ENCODE data around the gene GEMIN8. TPM values are rescaled to one million over a fixed set of nuclear protein-coding genes. Genes with fewer than 3 reads are reported as not detected.

GEMIN8 gene
- total and polyA plus RNA-seq, 4 donors = 10.9 to 25.7 (median 22.9) TPM

- DNase-seq (no peak), ATAC-seq (ENCODE audit: insufficient read depth, low FRiP score) (no peak)
- TF ChIP-seq, protein P1, sequence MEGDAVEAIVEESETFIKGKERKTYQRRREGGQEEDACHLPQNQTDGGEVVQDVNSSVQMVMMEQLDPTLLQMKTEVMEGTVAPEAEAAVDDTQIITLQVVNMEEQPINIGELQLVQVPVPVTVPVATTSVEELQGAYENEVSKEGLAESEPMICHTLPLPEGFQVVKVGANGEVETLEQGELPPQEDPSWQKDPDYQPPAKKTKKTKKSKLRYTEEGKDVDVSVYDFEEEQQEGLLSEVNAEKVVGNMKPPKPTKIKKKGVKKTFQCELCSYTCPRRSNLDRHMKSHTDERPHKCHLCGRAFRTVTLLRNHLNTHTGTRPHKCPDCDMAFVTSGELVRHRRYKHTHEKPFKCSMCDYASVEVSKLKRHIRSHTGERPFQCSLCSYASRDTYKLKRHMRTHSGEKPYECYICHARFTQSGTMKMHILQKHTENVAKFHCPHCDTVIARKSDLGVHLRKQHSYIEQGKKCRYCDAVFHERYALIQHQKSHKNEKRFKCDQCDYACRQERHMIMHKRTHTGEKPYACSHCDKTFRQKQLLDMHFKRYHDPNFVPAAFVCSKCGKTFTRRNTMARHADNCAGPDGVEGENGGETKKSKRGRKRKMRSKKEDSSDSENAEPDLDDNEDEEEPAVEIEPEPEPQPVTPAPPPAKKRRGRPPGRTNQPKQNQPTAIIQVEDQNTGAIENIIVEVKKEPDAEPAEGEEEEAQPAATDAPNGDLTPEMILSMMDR (IDR thresholded peaks at IDR 0.05; ENCODE audit: control extremely low read depth, extremely low read depth) = no peak
- Histone ChIP-seq H3K27ac (ENCODE audit: low read depth in 1 of 2, low read length in 1 of 2) (no peak overlapping the region), H3K4me1 (ENCODE audit: control insufficient read depth in 5 of 5, insufficient read depth in 5 of 5, low read length in 5 of 5) (no peaks in the 10 kb centered on the region), H3K36me3 (ENCODE audit: control insufficient read depth in 4 of 4, insufficient read depth in 4 of 4, low read length in 4 of 4) (no peaks in the 10 kb centered on the region), H3K9me3 (ENCODE audit: control insufficient read depth in 4 of 4, insufficient read depth in 3 of 4, low read length in 3 of 4) (peaks cover 0 to 3% (median under 1%) of the 10 kb centered on the region in 4 donors), H3K9ac (ENCODE audit: insufficient read depth in 1 of 2, low read length in 2 of 2) (no peak overlapping the region), H3K4me3 (no peak overlapping the region), H3K27me3 (ENCODE audit: control insufficient read depth in 3 of 3, insufficient read depth in 3 of 3, low read length in 2 of 3) (peaks cover 0 to 21% (median 5%) of the 10 kb centered on the region in 3 donors)
- 90 to 97% methylated on average over 9 of the region's 9 CpGs for WGBS, 2 donors
These were observed 62.1 kb downstream of the GEMIN8 start for GRCh38 chrX:13967636-13968035.

DNA sequence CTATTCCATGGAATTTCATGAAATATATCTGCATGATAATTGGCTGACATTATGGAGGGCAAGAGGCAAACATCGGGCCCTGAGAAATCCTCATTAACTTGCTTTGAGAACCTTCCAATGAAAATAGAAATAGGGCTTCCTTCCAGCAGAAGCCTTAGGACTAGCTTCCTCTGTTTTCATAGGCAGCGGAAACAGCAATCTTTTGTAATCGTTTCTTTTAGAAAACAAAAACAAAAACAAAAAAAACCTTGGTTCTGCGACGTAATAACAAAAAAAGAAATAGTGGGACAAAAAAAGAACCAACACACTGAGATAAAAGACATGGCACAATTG, 62.9 kb downstream of the GEMIN8 start:
- no peak overlapping the region for H3K27ac ChIP-seq (ENCODE audit: low read depth in 1 of 2, low read length in 1 of 2)
- H3K4me3 ChIP-seq = no peak overlapping the region
- WGBS, 2 donors = 79 to 82% methylated on average over 5 of the region's 5 CpGs
- H3K9me3 ChIP-seq (ENCODE audit: control insufficient read depth in 4 of 4, insufficient read depth in 3 of 4, low read length in 3 of 4) = peaks cover 0 to 3% (median under 1%) of the 10 kb centered on the region in 4 donors
- peaks cover 0 to 21% (median 5%) of the 10 kb centered on the region in 3 donors for H3K27me3 ChIP-seq (ENCODE audit: control insufficient read depth in 3 of 3, insufficient read depth in 3 of 3, low read length in 2 of 3)
- H3K9ac ChIP-seq (ENCODE audit: insufficient read depth in 1 of 2, low read length in 2 of 2) = no peak overlapping the region
- no peaks in the 10 kb centered on the region for H3K36me3 ChIP-seq (ENCODE audit: control insufficient read depth in 4 of 4, insufficient read depth in 4 of 4, low read length in 4 of 4)
- ATAC-seq (ENCODE audit: insufficient read depth, low FRiP score) (no peak), DNase-seq (no peak)
- no peaks in the 10 kb centered on the region for H3K4me1 ChIP-seq (ENCODE audit: control insufficient read depth in 5 of 5, insufficient read depth in 5 of 5, low read length in 5 of 5)
- TF ChIP-seq, protein P1 (IDR thresholded peaks at IDR 0.05; ENCODE audit: control extremely low read depth, extremely low read depth) = no peak

- H3K27ac ChIP-seq (ENCODE audit: low read depth in 1 of 2, low read length in 1 of 2) = no peak overlapping the region
- no peak for ATAC-seq (ENCODE audit: insufficient read depth, low FRiP score)
- 77 to 87% methylated on average over 10 of the region's 10 CpGs for WGBS, 2 donors
- H3K27me3 ChIP-seq (ENCODE audit: control insufficient read depth in 3 of 3, insufficient read depth in 3 of 3, low read length in 2 of 3) = peaks cover 0 to 21% (median 5%) of the 10 kb centered on the region in 3 donors
- no peak for DNase-seq
- H3K4me3 ChIP-seq = no peak overlapping the region
- TF ChIP-seq, protein P1 (IDR thresholded peaks at IDR 0.05; ENCODE audit: control extremely low read depth, extremely low read depth) = no peak
- no peaks in the 10 kb centered on the region for H3K9me3 ChIP-seq (ENCODE audit: control insufficient read depth in 4 of 4, insufficient read depth in 3 of 4, low read length in 3 of 4)
- H3K36me3 ChIP-seq (ENCODE audit: control insufficient read depth in 4 of 4, insufficient read depth in 4 of 4, low read length in 4 of 4) = no peaks in the 10 kb centered on the region
- H3K9ac ChIP-seq (ENCODE audit: insufficient read depth in 1 of 2, low read length in 2 of 2) = no peak overlapping the region
- H3K4me1 ChIP-seq (ENCODE audit: control insufficient read depth in 5 of 5, insufficient read depth in 5 of 5, low read length in 5 of 5) = no peaks in the 10 kb centered on the region
These were observed 63.5 kb downstream of the GEMIN8 start for GRCh38 chrX:13966071-13966792.

Measured in lung (tissue), 12 donors.